Fibroblast of gingiva (primary cell): ENCODE results near the gene MUC7.
A peak's percentile ranks its signal among the peaks of the same experiment; 100 is the strongest.
"Not testable (repeated sequence)": the region's sequence is repeated elsewhere in the genome, so short reads cannot be mapped to it uniquely, and the experiment has no call there.

Source experiments
- DNase-seq: peaks from one replicate; pipeline ENCODE4 v3.0.0-alpha.2; 2011; ENCODE audit warnings: low read depth

The MUC7 gene

DNA sequence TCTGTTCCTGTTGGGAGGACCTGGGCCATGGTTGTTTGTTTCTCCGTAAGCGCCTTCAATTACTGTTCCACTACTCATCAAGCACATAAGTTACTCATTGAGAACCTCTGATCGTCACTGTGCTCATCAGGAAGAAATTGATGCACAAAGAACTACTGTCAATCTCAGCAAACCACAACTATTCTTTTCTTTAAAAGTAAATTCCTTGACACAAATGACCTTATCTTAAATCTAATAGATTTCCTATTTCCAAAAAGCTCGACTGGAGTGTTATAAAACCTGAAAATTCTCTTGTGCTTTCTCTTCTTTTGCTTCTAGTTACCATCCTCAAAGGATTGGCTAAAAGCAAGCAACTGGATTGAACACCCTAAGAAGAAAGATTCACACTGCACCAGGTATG, at the start of gene MUC7:
TSS of gene MUC7 (plus strand) at position 301 of the 400 bp plus-strand sequence. CDS start 1,825 bp downstream, outside the sequence.
- DNase-seq = no peak

DNA sequence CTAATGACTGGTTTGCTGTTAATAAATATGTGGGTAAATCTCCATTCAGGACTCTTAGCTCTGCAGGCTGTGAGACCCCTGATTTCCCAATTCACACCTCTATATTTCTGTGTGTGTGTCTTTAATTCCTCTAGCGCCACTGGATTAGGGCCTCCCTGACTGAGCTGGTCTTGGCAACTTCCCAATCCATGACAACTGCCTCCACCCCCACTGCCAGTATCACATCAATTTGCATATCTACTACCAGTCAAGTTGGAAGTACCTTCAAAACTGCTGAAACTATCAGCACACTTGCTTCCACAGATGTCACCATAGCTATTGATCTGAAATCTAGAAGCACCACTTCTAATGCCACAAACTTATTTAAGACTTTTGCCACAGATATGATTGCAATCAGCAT, 46.7 kb upstream of the MUC7 start:
- DNase-seq = no peak

- no peak for DNase-seq
Measured at GRCh38 chr4:70426789-70427188, 45.2 kb upstream of the MUC7 start.

- DNase-seq = no peak
Measured at GRCh38 chr4:70437197-70437596, 34.8 kb upstream of the MUC7 start.

- DNase-seq = no peak
Measured at GRCh38 chr4:70442474-70442873, 29.5 kb upstream of the MUC7 start.

DNA sequence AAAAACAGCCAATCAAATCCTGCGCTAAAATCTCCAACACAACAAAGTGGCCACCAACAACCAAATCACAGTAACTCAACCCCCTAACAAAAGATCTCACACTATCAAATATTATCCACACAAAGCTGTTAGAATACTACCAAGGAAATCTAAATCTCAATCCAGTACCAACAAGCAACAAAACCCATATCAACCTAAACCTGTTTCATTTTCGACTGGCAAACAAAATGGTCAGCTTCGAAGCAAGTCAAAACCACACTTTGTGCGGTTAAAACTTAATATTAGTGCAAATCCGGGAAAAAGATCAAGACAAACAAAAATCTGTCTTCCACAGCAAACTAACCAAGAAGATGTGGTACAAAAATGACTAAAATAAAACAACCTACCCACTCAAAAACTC, 28.7 kb upstream of the MUC7 start:
- no peak for DNase-seq

GRCh38 chr4:70449220-70449619, 22.8 kb upstream of the MUC7 start:
- no peak for DNase-seq

DNA sequence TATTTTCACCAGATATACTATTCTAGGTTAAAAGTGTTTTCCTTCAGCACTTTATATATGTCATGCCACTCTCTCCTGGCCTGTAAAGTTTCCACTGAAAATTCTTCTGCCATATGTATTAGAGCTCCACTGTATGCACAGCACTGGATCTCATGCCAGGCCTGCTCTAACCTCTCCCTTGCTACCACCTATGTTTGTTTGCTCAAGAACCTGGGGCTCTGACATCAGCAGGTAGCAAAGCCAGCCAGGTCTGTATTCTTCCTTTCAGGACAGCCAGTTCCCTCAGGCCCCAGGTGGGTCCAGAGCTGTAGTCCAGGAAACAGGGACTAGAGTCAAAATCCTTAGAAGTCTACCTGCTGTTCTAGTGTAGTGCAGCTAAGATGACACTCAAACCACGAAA, 19.1 kb upstream of the MUC7 start:
- no peak for DNase-seq

- no peak for DNase-seq
Measured at GRCh38 chr4:70463335-70463734, 8.7 kb upstream of the MUC7 start.

GRCh38 chr4:70473679-70474078, 1.7 kb downstream of the MUC7 start:
- no peak for DNase-seq

GRCh38 chr4:70488748-70489147, 16.8 kb downstream of the MUC7 start:
- DNase-seq = no peak

DNA sequence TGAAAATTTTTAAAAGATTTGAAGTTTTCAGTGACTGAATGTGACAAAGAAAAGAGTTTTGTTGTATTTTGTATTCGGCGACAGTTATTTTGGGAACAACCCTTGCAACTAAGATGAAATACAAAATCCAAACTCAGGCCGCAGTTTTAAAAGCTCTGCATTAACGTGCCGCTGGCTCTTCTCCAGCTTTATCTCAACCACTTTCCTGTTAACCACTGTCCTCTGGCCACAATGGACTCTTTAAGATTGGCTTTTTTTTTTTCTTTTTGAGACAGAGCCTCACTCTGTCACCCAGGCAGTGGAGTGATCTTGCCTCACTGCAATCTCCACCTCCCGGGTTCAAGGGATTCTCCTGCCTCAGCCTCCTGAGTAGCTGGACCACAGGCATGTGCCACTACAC, 24.2 kb downstream of the MUC7 start:
- no peak for DNase-seq

- DNase-seq = not testable (repeated sequence)
Measured at GRCh38 chr4:70501838-70502237, 29.8 kb downstream of the MUC7 start.

DNA sequence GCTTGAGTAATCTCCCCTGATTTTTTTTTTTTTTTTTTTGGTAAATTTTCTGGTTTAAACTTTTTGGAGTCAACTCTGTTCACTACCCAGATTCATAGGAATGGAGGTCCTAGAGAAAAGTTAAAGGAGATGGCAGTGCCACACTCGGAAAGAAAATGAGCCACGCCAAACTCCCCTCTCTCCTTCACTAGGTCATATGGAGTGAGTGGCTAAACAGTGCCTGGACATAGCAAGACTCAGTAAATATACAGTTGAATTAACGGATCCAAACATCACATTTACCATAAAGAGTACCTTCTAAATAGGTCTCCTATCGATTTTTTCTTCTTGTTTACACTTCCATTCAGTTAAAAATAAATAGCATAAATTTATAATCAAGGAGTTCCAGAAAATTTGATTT, 32.7 kb downstream of the MUC7 start:
- DNase-seq = no peak

- peak; percentile 33 for DNase-seq
Measured at GRCh38 chr4:70505151-70505748, 33.3 kb downstream of the MUC7 start.

GRCh38 chr4:70508801-70509200, 36.8 kb downstream of the MUC7 start:
- DNase-seq = no peak

- no peak for DNase-seq
Measured at GRCh38 chr4:70511365-70511764, 39.4 kb downstream of the MUC7 start.

GRCh38 chr4:70515367-70516250, 43.6 kb downstream of the MUC7 start:
- DNase-seq = no peak

DNA sequence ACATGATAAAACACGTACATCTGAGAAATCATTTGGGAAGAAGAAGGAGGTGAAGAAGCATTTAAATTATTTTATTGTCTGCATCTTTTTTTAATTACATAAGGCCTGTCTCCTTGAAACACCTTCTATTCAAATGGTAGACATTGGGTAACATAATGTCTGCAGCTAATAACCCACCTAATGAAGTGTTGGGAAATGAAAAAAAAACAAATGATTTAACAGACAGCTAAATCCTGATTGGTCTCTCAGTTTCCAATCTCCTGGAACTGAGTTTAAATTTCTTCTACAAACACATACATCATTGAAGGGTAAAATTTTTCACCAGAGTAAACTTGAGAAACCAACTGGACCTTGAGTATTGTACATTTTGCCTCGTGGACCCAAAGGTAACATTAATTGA, 46.3 kb downstream of the MUC7 start, which contains the start of gene AMTN:
TSS of gene AMTN (plus strand) at position 301 of the 400 bp plus-strand sequence. CDS start 209 bp downstream, outside the sequence.
- DNase-seq = no peak

DNA sequence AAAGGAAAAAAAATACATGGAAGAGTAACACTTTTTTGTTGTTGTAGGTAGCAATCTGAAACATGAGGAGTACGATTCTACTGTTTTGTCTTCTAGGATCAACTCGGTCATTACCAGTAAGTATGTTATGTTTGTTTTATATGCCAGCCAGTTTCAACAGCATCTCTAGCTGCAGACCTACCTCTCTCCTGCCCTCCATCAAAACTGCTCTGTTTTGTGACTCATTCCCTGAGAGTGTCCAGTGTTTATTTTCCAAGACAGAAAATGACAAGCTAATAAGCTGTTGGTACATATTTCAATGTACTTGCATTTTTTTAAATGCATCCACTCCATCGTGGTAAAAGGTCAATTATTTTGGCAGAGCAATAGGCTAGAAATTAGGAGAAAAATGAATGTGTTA, 46.7 kb downstream of the MUC7 start:
- no peak for DNase-seq

DNA sequence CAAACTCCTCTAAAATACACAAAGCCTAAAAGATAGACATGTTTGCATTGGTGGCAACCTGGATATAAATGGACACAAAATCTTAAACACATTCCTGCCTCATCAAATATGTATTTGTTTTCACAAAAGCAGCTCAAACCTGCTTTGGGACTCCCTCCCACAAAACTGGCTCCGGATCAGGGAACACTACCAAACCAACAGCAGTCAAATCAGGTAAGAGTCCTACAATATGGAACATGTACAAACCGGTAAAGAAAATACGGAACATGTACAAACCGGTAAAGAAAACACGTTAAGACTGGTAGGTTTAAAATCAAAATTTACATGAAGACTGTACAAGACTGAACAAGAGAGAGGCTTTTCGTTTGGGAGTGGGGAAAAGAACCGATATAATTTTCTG, 50.6 kb downstream of the MUC7 start:
- DNase-seq = no peak

DNA sequence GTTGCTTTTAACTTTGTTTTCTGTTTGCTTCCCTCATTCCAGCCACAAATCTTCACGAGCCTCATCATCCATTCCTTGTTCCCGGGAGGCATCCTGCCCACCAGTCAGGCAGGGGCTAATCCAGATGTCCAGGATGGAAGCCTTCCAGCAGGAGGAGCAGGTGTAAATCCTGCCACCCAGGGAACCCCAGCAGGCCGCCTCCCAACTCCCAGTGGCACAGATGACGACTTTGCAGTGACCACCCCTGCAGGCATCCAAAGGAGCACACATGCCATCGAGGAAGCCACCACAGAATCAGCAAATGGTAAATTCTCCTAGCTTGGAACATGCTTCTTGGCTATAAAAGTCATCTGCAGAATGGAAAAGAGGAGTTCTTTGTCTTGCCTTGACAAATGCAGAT, 59.0 kb downstream of the MUC7 start:
- no peak for DNase-seq

DNA sequence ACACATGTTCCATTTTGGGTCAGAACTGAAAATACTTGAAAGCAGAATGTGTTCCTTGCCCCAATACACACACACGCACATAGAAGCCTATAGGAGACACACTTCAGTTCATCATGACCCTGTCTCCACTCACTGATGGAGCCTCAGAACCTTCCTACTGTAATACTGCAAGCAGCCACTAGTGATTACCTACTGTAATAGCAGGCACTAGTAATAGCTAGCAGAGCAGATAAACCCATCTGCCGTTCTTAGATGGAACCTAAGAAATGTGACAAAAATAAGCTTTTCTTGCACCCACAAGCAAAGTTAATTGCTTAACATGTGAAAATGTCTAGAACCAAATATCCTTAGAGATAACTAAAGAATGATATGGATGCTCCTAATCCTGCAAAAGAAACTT, 60.0 kb downstream of the MUC7 start:
- DNase-seq = no peak
